ENCODE data around the gene GNRH2. TPM values are rescaled to one million over a fixed set of nuclear protein-coding genes. Genes with fewer than 3 reads are reported as not detected.

GNRH2 gene
- total and polyA plus RNA-seq, 8 donors, result 1.4 to 8.0 TPM; not detected in 6

DNA sequence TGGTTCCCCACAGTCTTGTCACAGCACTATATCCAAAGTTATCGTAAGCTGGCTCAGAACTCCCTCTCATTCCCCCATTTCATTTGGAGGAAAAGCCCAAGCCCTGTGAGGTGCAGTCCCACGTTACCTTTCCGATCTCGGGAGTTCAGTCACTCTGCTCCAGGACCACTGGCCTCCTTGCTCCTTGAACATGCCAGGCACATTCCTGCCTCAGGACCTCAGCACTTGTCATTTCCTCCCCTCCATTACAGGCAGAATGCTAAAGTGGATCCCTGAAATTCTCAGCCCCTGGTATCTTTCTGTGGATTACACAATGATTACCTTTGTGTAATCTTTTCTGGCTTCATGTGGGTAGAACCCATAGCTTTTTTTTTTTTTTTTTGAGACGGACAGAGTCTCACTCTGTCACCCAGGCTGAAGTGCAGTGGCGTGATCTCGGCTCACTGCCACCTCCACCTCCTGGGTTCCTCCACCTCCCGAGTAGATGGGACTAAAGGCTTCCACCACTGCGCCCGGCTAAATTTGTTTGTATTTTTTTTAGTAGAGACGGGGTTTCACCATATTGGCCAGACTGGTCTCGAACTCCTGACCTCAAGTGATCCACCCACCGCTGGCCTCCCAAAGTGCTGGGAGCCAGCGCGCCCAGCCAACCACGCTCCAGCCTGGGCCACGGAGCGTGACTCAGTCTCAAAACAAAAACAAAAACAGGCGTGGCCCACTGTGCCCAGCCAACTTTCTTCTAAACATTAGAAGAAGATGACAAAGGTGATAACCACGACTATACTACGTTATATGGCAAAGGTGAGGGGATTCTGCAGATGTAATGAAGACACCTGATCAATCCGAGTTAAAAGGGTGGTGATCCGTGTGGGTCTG is 24.0 kb downstream of the GNRH2 start:
- TF ChIP-seq CTCF (IDR thresholded peaks at IDR 0.05) (no peak), POLR2AphosphoS5 (IDR thresholded peaks at IDR 0.05) (no peak), EP300 (IDR thresholded peaks at IDR 0.05) (no peak), POLR2A (IDR thresholded peaks at IDR 0.05) (no peak)
- H3K9me3 ChIP-seq, result no peaks in the 10 kb centered on the region
- H3K4me3 ChIP-seq, result no peak overlapping the region
- DNase-seq, result no peak
- WGBS, 5 donors, result 63 to 76% (median 70%) methylated on average over 23 of the region's 23 CpGs
- intact Hi-C loops (cut with DNase I; ENCODE audit: low total_unique reads), result no loop called here
- peaks cover 10 to 13% (median 12%) of the 10 kb centered on the region in 4 donors for H3K4me1 ChIP-seq
- no peak overlapping the region for H3K27ac ChIP-seq
- H3K27me3 ChIP-seq, result peaks cover 5 to 21% (median 15%) of the 10 kb centered on the region in 3 donors
- H3K36me3 ChIP-seq, result no peaks in the 10 kb centered on the region

DNA sequence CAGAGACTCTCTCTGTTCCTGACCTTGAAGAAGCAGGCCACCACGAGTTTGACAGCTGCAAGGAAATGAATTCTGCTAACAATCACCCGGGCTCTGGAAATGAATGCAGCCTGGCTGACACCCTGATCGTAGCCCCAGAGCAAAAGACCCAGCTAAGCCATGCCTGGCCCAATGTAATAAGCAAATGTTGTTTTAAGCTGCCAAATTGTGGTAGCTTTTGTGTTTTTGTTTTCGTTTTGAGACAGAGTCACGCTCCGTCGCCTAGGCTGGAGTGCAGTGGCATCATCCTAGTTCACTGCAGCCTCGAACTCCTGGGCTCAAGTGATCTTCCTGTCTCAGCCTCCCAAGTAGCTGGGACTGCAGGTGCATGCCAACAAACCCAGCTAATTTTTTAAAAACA is 24.7 kb downstream of the GNRH2 start:
- no peak for DNase-seq
- no peaks in the 10 kb centered on the region for H3K9me3 ChIP-seq
- TF ChIP-seq CTCF (IDR thresholded peaks at IDR 0.05) (no peak), POLR2AphosphoS5 (IDR thresholded peaks at IDR 0.05) (no peak), POLR2A (IDR thresholded peaks at IDR 0.05) (no peak), EP300 (IDR thresholded peaks at IDR 0.05) (no peak)
- H3K36me3 ChIP-seq, result no peaks in the 10 kb centered on the region
- H3K27me3 ChIP-seq, result peaks cover 5 to 28% (median 21%) of the 10 kb centered on the region in 3 donors
- intact Hi-C loops (cut with DNase I; ENCODE audit: low total_unique reads), result no loop called here
- peaks cover 10 to 16% (median 14%) of the 10 kb centered on the region in 4 donors for H3K4me1 ChIP-seq
- H3K4me3 ChIP-seq, result no peak overlapping the region
- H3K27ac ChIP-seq, result no peak overlapping the region
- 51 to 67% (median 66%) methylated on average over 8 of the region's 8 CpGs for WGBS, 5 donors

DNA sequence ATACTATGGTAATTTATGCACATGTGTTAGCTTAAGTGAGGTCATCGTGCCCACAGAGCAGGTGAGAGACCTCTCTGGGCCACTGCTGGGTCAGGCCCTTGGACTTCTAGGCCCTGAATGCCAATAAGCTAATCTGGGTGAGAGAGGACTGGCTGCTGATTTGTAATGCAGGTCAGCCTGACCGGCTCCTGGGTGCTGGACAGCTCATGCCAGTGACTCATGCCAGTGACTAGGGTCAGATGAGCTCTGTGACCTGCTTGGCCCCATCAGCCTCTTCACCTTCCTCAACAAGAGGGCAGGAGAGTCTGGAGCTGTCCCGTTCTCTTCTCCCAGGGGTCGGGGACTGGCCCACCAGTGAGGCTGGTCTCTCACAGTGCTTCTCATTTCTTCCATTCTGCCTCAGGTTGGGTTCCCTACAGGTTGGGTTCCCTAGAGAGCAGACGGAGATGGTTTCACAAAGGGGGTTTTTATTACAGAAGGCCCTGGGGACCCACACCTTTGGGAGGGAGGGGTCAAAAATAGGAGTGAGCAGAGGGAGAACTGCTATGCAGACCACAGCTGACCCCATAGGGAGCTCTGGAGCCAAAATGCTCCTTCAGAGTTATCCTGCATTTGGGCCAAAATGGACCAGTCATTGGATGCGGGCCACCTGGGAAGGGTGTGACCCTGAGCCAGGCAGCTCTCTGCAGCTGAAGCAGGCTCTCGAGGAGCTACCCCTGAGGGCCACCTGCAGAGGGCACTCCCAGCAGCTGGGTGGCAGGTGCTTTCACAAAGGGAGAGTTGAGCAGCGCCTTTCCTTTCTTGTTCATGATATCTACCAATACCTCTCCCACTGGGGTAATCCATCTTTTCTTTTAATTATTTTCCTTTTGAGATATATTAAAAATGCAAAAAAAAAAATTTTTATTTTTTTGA is 25.8 kb downstream of the GNRH2 start:
- WGBS, 5 donors, result 66 to 85% (median 75%) methylated on average over 8 of the region's 8 CpGs
- intact Hi-C loops (cut with DNase I; ENCODE audit: low total_unique reads), result no loop called here

More for the DNA sequence above, 25.8 kb downstream of the GNRH2 start:
- no peak overlapping the region for H3K27ac ChIP-seq
- no peak for TF ChIP-seq POLR2AphosphoS5 (IDR thresholded peaks at IDR 0.05)
- TF ChIP-seq CTCF (IDR thresholded peaks at IDR 0.05), result peak in 1 of 7 experiments; percentile 16
- peak in 1 of 2 donors; percentile 38 for DNase-seq
- H3K4me3 ChIP-seq, result no peak overlapping the region
- no peaks in the 10 kb centered on the region for H3K9me3 ChIP-seq
- no peaks in the 10 kb centered on the region for H3K36me3 ChIP-seq
- H3K4me1 ChIP-seq, result peaks cover 10 to 16% (median 14%) of the 10 kb centered on the region in 4 donors
- peaks cover 5 to 35% (median 21%) of the 10 kb centered on the region in 3 donors for H3K27me3 ChIP-seq
